ENCODE results near the gene SENP1.

The SENP1 gene

GRCh38 chr12:48068457-48068856, 37.4 kb downstream of the SENP1 start:
- no peak for DNase-seq (ENCODE audit: low read depth in 2 of 2, low spot score in 1 of 2)

DNA sequence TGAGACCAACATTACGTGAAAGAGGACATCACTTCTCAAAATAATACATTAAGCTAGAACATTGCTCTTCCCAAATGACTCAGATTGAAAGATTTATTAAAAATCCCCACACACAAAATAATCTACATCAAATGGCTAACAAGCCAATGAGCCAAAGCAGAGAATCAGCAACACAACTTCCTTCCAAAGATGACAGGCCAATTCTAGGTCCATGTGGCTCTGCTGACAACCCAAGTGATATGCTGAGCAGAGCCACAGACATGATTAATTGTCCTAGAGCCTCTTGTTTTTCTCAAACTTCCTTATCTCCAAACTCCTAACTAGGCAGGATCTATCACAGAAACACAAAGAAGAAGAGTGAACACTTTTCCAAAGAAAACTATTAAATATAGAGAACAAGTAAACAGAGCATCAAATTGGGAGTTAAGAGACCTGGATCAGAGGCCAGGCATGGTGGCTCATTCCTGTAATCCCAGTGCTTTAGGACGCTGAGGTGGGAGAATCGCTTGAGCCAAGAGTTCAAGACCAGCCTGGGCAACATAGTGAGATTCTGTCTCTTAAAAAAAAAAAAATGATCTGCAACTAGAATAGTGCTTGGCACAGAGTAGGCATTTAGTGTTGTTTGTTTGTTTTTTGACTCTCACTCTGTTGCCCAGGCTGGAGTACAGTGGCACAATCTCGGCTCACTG, 38.5 kb downstream of the SENP1 start:
- DNase-seq (ENCODE audit: low read depth in 2 of 2, low spot score in 1 of 2): no peak

DNA sequence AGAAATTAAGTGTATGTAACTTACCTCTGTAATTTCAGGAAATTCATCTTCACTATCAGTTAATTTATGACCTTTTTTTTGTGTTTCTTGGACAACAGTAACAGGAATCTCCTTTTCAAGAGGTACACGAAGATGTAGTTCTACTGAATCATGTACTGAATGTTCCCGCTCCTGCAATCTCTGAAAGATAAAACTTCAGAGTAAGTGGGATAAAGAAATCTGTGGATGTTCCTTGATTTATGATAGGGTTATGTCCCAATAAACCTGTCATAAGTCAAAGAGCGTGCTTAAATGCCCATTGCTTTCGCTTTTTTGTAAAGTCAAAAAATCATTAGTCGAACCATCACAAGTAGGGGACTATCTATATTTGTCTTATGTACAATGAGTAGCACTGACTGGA, 40.8 kb downstream of the SENP1 start:
- DNase-seq (ENCODE audit: low read depth in 2 of 2, low spot score in 1 of 2): no peak

DNA sequence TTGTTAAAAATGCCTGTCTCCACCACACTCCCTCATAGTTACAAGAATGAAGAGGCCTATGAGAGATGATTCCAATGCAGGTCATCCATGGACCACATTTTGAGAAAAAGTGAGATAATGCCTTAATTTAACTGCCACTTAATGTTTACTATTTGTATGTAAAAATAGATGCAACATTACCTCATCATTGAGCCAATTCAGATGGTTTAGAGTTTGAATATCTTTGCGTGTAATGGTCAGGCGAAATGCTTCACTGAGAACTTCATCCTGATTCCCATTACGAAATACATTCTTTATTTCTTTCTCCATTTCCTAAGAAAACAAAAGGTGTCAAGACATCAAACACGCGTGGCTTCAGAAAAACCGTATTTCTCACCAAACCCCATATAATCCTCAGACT, 42.3 kb downstream of the SENP1 start:
- DNase-seq (ENCODE audit: low read depth in 2 of 2, low spot score in 1 of 2): no peak

GRCh38 chr12:48061938-48062719, 43.8 kb downstream of the SENP1 start:
- no peak for DNase-seq (ENCODE audit: low read depth in 2 of 2, low spot score in 1 of 2)

GRCh38 chr12:48060474-48060873, 45.4 kb downstream of the SENP1 start:
- DNase-seq (ENCODE audit: low read depth in 2 of 2, low spot score in 1 of 2): no peak

GRCh38 chr12:48058771-48059170, 47.1 kb downstream of the SENP1 start:
- DNase-seq (ENCODE audit: low read depth in 2 of 2, low spot score in 1 of 2): no peak

- no peak for DNase-seq (ENCODE audit: low read depth in 2 of 2, low spot score in 1 of 2)
Measured at GRCh38 chr12:48054955-48055821, 50.7 kb downstream of the SENP1 start.

DNA sequence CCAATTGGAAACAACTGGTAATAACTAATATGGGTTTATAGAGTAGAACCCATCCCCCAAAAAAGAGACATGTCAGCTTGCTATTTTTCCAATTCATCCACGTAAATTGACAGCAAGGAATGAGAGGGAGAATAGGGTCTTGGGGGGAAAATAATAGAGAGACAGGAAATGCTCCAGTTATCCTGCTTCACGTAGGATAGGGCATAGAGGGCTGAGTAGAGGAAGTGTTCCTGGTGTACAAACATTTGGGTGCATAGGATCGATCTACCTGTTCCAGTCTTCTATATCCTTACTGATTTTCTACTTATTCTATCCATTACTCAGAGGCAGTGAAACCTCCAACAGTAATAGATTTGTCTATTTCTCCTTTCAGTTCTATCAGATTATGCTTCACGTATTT, 52.0 kb downstream of the SENP1 start:
- DNase-seq (ENCODE audit: low read depth in 2 of 2, low spot score in 1 of 2): no peak

GRCh38 chr12:48053122-48053521, 52.8 kb downstream of the SENP1 start:
- DNase-seq (ENCODE audit: low read depth in 2 of 2, low spot score in 1 of 2): no peak

GRCh38 chr12:48051681-48052080, 54.2 kb downstream of the SENP1 start:
- no peak for DNase-seq (ENCODE audit: low read depth in 2 of 2, low spot score in 1 of 2)

- DNase-seq (ENCODE audit: low read depth in 2 of 2, low spot score in 1 of 2): no peak
Measured at GRCh38 chr12:48050174-48050573, 55.7 kb downstream of the SENP1 start.

DNA sequence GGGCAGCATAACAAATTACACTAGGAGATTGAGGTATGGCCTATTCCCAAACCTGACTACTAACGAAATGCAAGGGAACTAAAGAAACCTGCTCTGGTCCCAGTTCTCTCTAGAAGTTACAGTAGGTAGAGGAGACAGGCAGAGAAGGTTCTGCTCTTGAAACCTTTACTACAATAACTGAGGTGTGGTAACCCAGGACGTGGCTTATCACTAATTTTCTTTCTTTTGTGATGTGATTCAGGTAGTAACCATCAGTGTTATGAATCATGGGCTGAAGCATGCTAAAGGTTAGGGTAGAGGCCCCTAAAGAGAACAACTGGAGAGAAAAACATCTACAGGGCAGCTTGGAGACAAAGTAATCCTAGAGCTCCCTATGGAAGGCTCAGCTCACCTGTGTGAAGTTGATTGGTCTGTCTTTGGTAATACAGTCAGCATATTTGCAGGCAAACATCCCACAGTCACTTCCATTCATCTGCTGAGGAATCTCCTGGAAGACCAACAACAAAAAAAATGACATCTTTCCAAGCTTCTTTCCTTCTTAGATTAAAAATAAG, 59.8 kb downstream of the SENP1 start:
- DNase-seq (ENCODE audit: low read depth in 2 of 2, low spot score in 1 of 2): no peak

- DNase-seq (ENCODE audit: low read depth in 2 of 2, low spot score in 1 of 2): no peak
Measured at GRCh38 chr12:48045061-48045846, 60.6 kb downstream of the SENP1 start.

DNA sequence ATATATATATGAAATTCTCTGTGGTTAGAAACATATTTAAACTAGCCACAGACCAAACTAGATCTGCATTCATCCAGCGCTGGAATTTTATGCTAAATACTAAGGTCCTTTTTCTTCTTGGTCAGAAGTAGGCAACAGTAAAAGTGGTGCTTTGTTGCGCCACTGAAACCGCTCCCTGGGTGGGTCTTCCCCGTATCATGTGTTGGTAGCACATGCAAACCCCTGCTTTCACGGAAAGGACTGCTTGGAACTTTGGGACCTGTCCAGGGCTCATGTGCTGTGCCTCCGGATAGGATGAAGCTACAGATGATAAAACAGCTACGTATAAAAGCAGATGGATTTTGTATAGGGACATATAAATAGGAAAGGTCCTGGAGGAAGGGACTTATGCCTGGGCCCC, 61.5 kb downstream of the SENP1 start:
- DNase-seq (ENCODE audit: low read depth in 2 of 2, low spot score in 1 of 2): no peak

- DNase-seq (ENCODE audit: low read depth in 2 of 2, low spot score in 1 of 2): no peak
Measured at GRCh38 chr12:48043771-48044170, 62.1 kb downstream of the SENP1 start.

DNA sequence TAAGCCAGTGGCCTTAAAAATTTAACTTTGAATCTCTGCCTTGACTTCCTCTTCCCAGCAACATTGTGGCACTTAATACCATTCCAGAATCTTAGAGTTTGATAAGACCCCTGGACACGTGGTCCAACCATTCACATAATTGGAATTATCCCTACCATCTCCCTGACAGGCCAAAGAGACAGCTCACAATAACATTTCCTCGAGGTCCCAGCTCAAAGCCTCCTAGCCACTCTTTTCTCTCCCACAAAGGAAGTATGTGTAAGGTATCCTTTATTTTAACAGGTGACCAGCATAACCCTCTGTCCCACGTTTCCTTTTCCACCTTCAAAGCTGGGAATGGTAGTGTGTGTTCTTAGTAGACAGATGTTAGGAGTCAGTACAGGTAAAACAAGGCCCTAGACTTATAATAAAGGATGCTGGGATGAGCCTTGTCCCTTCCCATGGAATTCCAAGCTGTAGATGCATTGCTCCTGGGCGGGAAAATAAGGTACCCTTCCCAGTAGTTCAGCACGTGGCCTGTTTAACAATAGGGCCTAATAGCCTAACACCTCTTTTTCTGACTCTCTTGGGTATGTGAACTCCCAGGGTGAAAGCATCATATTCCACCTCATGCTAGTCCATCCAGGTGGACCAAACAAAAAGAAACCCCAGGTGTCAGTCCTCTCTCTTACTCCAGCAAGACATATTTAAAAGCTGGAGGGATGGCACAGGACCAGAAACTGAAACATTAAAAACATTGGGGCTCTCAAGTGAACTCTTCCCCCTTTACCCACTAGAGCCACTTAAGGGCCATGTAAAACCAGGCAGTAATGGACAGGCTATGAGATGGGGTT, 64.1 kb downstream of the SENP1 start:
- DNase-seq (ENCODE audit: low read depth in 2 of 2, low spot score in 1 of 2): no peak

GRCh38 chr12:48040354-48040753, 65.5 kb downstream of the SENP1 start:
- no peak for DNase-seq (ENCODE audit: low read depth in 2 of 2, low spot score in 1 of 2)

GRCh38 chr12:48039151-48039550, 66.7 kb downstream of the SENP1 start:
- DNase-seq (ENCODE audit: low read depth in 2 of 2, low spot score in 1 of 2): no peak

GRCh38 chr12:48038085-48038484, 67.8 kb downstream of the SENP1 start:
- no peak for DNase-seq (ENCODE audit: low read depth in 2 of 2, low spot score in 1 of 2)
